CMK (cell line): Measurements from ENCODE around the gene LRRC7.

Source experiments
- DNase-seq: peaks from one replicate; pipeline ENCODE4 v3.0.0-alpha.2; 2010; ENCODE audit warnings: low read depth

LRRC7 gene

DNA sequence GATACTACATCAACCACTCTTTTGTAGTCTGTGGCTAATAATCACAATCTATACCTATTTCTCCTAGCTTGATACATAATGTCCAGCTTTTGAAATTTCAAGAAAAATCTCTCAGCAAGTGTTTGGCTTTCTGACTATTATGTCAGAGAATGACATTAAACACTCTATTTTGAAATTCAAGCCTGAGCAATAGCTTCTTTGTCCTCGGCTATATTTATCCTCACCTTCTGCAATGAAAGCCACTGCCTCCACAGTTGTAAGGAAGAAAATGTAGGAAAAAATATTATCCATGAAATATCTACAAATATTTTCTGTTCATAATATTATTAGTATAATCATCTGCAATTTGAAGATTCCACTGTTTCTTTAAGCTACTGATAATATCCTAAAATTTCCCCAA, 22.1 kb downstream of the LRRC7 start:
- no peak for DNase-seq

DNA sequence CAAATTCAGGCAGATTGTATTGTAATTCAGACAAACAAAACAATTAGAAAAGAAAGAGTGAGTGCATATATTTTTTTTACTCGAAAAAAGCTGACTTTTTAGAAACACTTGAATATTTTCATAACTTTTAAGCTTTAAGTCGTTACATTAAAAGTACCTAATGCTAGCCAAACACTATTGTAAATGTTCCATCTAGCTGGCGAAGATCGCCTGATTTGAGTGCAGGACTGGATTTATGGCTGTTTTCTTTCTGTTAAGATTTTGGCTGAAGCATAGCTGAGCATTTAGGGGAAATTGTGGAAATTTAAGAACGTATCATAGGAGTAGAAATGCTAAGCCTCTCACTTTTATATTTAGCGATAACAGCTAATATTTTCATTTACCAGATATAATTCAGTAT, 24.6 kb downstream of the LRRC7 start:
- DNase-seq = no peak

GRCh38 chr1:69595486-69595885, 27.8 kb downstream of the LRRC7 start:
- no peak for DNase-seq

GRCh38 chr1:69611316-69611715, 43.6 kb downstream of the LRRC7 start:
- DNase-seq = no peak

- no peak for DNase-seq
Measured at GRCh38 chr1:69613414-69613813, 45.7 kb downstream of the LRRC7 start.

DNA sequence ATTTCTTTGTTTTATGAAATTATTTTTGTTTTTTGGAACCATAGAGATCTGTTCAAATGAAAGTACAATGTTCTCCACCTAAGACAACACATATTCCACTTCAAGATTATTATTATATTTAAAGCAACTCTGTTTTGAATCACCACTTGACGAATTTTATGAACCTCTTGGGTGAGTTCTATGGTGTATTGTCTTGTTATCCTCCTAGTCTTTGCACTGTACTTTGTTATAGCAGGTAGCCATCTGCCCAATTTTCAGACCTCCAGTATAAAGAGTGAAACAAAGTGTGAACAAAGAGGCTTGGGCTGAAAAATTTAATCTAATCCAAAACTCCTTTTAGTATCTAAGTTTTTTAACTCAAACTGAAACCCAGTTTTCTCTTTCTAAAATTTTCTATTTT, 71.0 kb downstream of the LRRC7 start:
- DNase-seq = no peak

DNA sequence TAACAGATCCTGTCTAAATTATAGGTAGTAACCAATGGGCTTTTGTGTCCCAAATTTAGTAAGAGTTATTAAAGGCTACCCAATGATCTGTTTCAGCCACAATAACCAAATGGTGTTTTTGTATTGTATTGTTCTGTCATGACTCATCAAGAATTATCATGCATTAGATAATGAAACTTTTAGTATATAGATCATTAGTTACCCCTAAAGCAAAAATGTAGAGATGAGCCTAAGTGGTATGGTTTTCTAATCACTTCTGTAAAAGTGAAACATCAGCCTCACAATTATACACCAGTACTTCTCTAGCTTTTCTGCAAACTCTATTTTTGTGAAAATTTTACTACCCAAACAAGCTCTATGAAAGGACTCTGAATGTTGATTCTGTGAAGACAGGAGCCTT, 71.4 kb downstream of the LRRC7 start:
- no peak for DNase-seq

DNA sequence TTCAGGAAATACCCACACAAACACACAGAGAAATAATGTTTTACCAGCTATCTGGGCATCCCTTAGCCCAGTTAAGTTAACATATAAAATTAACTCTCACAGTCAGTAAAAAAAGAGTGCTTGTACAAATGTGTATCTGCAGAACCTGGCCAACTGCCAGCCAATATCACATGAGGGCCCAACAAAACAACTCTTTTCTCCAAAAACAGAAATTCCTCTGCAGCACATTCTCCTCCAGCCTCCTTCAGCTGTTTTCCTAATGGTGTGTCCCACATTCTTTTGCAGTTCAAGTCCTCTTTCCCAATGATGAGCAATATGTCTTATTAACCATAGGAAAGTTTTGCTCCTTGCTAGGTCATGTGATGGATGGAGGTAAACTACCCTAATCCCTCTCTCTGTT, 75.5 kb downstream of the LRRC7 start:
- no peak for DNase-seq

DNA sequence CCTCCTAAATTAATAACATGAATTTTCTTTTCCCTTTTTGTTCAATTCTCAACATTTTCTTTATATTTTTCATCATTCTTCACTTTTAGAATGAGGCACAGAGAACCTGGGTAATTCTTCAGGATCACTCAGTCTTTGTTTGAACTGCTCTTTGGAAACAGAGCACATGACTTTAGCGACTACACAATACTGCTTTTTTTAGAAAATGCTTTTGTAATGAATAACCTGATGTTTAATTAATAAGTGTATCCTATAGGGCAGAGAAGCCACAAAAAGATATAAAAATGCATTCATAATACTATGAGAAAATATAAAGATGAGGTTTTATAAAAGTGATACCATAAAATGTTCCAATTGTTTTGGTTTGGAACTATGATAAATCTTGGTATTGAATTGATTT, 77.8 kb downstream of the LRRC7 start:
- no peak for DNase-seq

- DNase-seq = no peak
Measured at GRCh38 chr1:69648486-69648885, 80.8 kb downstream of the LRRC7 start.

- DNase-seq = no peak
Measured at GRCh38 chr1:69649383-69649990, 81.8 kb downstream of the LRRC7 start.

DNA sequence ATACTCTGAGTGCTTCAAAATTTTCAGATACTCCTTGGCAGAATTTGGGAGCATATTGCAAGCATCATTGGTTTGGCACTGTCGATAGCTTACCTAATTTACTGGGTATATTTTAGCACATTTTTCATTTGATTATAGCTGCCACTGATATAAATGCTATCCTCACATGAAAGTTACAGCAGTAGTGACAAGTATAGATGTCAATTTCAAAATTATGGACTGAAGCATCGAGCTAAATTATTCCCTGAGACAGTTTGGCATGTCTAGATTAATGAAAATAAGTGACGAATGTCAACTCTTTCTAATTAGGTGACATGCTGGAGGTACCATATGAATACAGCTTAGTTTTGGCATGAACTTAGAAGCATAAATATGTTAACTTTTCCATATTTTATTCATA, 83.1 kb downstream of the LRRC7 start:
- no peak for DNase-seq

DNA sequence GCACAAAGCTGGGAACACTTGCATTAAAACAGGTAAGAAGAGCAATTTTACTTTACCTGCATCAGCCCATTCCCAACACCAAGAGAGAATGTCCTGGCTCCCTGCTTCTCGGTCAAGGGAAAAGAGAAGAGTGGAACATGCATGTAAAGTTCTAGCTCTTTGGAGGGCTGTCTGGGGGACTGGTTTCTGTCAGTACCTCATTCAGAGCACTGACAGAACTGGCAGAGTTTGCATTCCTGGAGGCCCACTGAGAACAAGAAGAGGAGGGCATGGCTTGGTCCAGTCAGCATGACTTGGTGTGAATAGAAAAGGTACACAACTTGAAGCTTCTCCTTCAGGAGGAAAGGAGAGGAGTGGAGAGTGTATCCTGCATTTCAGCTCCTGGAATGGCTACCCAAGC, 83.9 kb downstream of the LRRC7 start:
- no peak for DNase-seq

DNA sequence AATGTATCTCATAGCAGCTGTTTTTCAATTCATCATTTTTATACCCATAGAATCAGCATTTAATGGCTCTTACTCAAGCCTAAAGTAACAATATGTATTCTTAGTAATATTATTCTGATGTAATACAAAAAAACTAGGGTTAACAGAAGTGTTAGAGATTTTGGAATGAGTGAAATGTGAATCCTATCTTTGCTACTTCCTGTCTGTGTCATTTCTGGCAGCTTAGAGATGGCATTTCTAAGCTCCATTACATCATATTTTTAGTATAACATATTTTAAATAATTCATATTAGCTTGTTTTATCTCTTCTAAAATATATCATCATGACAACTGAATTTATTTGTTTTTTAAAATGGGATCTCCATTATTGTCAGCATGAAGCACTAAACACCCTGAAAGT, 90.2 kb downstream of the LRRC7 start:
- no peak for DNase-seq

- DNase-seq = no peak
Measured at GRCh38 chr1:69661686-69662085, 94.0 kb downstream of the LRRC7 start.

GRCh38 chr1:69662321-69662720, 94.6 kb downstream of the LRRC7 start:
- no peak for DNase-seq

DNA sequence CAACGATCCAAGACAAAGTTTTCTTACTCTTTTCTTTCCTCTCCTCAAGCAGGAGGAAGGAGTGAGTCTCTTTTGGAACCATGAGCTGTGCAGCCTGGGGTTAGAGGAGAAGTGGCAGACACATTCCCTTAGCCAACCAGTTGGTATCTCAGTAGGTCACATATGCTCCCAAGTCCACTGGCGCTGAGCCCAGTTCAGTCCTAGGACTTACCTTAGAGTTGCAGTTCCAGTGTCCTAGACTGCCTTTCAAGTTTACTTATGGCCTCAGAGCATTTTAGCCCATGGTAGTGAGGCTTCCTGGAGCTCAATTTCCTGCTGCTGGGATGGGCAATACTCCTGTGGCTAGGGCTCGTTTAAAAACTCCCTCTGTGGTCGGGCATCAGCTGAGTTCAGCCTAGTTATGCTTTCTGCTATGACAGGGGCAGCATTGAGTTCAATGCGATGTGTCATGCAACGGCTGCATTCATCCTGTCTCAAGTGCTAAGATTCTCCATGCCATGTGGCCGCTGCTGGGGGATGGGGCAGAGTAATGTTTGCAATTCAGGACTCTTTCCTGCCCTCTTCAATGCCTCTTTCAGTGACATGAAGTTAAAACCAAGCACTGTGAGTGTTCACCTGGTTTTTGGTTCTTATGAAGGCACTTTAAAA, 103.8 kb downstream of the LRRC7 start:
- no peak for DNase-seq

DNA sequence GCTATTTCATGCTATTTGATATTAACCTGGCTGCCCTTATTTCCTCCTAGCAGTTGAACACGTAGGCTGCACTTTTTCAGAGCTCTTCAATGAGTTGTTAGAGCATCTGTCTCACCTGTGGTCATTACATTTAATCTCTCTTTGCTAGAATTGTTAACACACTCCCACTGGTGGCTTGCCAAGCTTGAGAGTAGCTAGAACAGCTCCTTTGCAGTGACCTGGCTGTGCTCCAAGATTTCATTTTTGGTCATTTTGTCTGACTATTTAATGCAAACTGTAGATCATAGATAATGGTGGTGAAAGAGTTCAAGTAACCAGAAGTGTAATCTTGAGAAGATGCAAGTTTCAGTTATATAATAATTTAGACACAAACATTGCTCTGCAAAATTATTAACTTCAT, 105.6 kb downstream of the LRRC7 start:
- no peak for DNase-seq

DNA sequence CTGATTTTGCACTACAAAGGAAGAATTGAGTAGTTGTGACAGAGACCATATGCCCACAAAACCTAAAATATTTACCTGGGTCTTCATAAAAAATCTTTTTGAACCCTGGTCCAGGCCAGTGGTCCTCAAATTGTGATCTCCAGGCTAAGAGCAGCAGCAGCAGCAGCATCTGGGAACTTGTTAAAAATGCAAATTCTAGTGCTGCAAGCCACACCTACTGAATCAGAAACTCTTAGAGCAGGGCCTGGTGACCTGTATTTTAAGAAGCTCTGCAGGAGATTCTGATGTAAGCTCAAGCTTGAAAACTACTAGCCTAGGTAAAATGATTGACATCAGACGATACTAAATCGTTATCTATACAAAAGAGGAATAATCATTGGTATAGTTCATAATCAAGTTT, 112.2 kb downstream of the LRRC7 start:
- no peak for DNase-seq

DNA sequence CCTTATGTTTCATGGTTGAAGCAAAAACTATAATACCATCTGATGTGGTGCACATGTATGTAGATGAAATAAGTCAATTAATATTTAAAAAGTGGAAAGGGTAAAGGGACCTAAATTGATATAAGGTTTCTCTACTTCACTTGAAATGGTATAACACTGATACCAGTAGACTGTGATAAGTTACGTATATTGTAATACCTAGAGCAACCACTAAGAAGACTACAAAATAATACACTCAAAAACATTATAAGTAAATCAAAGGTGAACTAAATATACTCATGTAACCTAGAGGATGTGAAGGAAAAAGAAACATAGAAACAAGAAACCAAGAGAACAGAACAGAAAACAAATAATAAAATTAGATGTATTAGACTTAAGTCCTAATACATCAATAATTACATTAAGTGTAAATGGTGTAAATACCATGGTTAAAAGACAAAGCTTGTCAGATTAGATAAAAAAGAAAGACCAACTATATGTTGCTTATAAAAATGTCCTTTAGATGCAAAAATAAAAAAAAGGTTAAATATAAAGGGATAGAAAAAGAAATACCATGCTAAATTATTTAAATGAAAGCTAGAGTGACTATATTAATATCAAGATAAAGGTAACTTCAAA, 118.8 kb downstream of the LRRC7 start:
- DNase-seq = no peak

DNA sequence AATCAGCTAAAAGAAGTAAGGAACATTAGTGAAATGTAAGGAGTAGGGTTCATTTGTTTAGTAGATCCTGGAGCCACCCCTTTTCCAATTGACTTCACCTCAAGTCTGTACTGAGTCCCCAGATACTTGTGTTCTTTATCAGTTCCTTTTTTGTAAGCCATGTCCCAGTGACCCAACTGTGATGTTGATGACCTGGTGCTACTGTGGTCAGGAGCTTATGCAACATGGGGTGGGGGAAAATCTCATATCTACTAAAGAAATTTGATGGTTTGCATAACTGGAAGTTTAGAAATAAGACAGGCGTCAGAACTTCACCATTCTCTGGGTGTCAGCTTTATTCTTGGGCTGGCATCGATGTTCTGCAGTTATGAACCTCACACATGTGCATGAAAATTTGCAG, 120.5 kb downstream of the LRRC7 start:
- no peak for DNase-seq

- no peak for DNase-seq
Measured at GRCh38 chr1:69691179-69691578, 123.5 kb downstream of the LRRC7 start.

GRCh38 chr1:69693921-69694675, 126.4 kb downstream of the LRRC7 start:
- DNase-seq = no peak
